Stimulated activated naive CD4-positive, alpha-beta T cell treated with Interleukin-2 at 50 U/mL for 16 hours (primary cell): ENCODE measurements around the gene GNAI3.

Experiments used
- DNase-seq: peaks from one replicate; lab custom pipeline; 2025; lab: John Stamatoyannopoulos, UW

Gene GNAI3

GRCh38 chr1:109546311-109547109 is 1.9 kb upstream of the GNAI3 start:
- peak; percentile 84 for DNase-seq

GRCh38 chr1:109547463-109548320 is 723 bp upstream of the GNAI3 start:
- DNase-seq: no peak

- DNase-seq: no peak
Measured at GRCh38 chr1:109556563-109556962, 8.1 kb downstream of the GNAI3 start.

- no peak for DNase-seq
Measured at GRCh38 chr1:109557520-109557919, 9.1 kb downstream of the GNAI3 start.

GRCh38 chr1:109559995-109560394 is 11.6 kb downstream of the GNAI3 start:
- no peak for DNase-seq

GRCh38 chr1:109564194-109564878 is 15.9 kb downstream of the GNAI3 start:
- no peak for DNase-seq

GRCh38 chr1:109565241-109565640 is 16.8 kb downstream of the GNAI3 start:
- no peak for DNase-seq

GRCh38 chr1:109566982-109567381 is 18.6 kb downstream of the GNAI3 start:
- DNase-seq: no peak

GRCh38 chr1:109567877-109568672 is 19.7 kb downstream of the GNAI3 start:
- DNase-seq: no peak

GRCh38 chr1:109569323-109569722 is 20.9 kb downstream of the GNAI3 start:
- no peak for DNase-seq

GRCh38 chr1:109570414-109570813 is 22.0 kb downstream of the GNAI3 start:
- DNase-seq: no peak

GRCh38 chr1:109573785-109574184 is 25.4 kb downstream of the GNAI3 start:
- DNase-seq: no peak

GRCh38 chr1:109578947-109579443 is 30.6 kb downstream of the GNAI3 start:
- no peak for DNase-seq

GRCh38 chr1:109579491-109579890 is 31.1 kb downstream of the GNAI3 start:
- DNase-seq: no peak

- no peak for DNase-seq
Measured at GRCh38 chr1:109582021-109582420, 33.6 kb downstream of the GNAI3 start.

- DNase-seq: no peak
Measured at GRCh38 chr1:109584766-109585165, 36.4 kb downstream of the GNAI3 start.

- no peak for DNase-seq
Measured at GRCh38 chr1:109586055-109586454, 37.6 kb downstream of the GNAI3 start.

- DNase-seq: no peak
Measured at GRCh38 chr1:109589177-109589576, 40.8 kb downstream of the GNAI3 start.

- DNase-seq: no peak
Measured at GRCh38 chr1:109589679-109590078, 41.3 kb downstream of the GNAI3 start.

- DNase-seq: no peak
Measured at GRCh38 chr1:109592916-109593315, 44.5 kb downstream of the GNAI3 start.

- DNase-seq: no peak
Measured at GRCh38 chr1:109595531-109595930, 47.1 kb downstream of the GNAI3 start.

- DNase-seq: no peak
Measured at GRCh38 chr1:109598156-109598555, 49.7 kb downstream of the GNAI3 start.
